Measurements from ENCODE around the gene CLDN6.

The CLDN6 gene

DNA sequence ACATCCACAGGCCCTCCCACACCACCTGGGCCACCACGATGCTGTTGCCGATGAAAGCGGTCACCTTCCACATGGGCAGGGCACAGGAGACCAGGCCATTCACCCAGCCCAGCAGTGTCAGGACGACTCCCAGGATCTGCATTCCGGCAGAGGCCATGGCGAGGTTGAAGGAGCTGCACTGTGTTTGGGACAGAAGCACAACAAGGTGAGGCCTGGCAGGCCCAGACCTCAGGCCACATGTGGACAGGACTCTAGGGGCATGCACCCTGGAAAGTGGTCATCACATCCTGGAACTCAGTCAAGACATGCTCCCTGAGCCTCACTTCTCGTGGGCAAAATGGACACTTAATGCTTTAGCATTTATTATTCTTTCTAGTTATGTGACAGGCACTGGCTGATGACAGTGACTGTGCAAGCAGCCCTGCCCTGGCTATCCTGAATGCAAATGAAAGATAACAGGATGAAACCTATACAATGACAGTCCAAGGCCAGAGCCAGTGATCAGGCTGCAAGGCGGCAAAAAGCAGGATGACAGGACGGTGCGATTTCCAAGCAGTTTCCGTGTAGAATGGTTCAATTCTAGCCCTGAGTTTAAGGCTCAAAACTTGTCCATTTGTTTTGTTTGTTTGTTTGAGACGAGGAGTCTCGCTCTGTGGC is 2.0 kb downstream of the CLDN6 start:
- TF ChIP-seq EZH2phosphoT487 (IDR thresholded peaks at IDR 0.05; ENCODE audit: low read depth) = no peak
- TF ChIP-seq, protein P1, sequence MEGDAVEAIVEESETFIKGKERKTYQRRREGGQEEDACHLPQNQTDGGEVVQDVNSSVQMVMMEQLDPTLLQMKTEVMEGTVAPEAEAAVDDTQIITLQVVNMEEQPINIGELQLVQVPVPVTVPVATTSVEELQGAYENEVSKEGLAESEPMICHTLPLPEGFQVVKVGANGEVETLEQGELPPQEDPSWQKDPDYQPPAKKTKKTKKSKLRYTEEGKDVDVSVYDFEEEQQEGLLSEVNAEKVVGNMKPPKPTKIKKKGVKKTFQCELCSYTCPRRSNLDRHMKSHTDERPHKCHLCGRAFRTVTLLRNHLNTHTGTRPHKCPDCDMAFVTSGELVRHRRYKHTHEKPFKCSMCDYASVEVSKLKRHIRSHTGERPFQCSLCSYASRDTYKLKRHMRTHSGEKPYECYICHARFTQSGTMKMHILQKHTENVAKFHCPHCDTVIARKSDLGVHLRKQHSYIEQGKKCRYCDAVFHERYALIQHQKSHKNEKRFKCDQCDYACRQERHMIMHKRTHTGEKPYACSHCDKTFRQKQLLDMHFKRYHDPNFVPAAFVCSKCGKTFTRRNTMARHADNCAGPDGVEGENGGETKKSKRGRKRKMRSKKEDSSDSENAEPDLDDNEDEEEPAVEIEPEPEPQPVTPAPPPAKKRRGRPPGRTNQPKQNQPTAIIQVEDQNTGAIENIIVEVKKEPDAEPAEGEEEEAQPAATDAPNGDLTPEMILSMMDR (IDR thresholded peaks at IDR 0.05; ENCODE audit: low read depth, low read length) = no peak
- Histone ChIP-seq H3K4me3 (ENCODE audit: low read length) (no peak overlapping the region), H3K79me2 (ENCODE audit: low read length) (no peaks in the 10 kb centered on the region), H3K36me3 (replicated peaks; ENCODE audit: low read depth, low read length) (no peaks in the 10 kb centered on the region), H3K4me2 (ENCODE audit: low read length) (no peak overlapping the region), H3K9me3 (ENCODE audit: insufficient read depth, low read length) (no peaks in the 10 kb centered on the region), H3K9ac (ENCODE audit: low read length) (no peak overlapping the region), H3K27me3 (ENCODE audit: low read depth, low read length) (peaks cover 7% of the 10 kb centered on the region; the same call in 1 of the 2 replicates), H3K4me1 (ENCODE audit: low read length) (peaks cover 9% of the 10 kb centered on the region), H4K20me1 (ENCODE audit: insufficient read depth, low read length) (no peaks in the 10 kb centered on the region), H3K27ac (ENCODE audit: low read length) (no peak overlapping the region), H2AFZ (ENCODE audit: low read depth, low read length) (no peak overlapping the region)

DNA sequence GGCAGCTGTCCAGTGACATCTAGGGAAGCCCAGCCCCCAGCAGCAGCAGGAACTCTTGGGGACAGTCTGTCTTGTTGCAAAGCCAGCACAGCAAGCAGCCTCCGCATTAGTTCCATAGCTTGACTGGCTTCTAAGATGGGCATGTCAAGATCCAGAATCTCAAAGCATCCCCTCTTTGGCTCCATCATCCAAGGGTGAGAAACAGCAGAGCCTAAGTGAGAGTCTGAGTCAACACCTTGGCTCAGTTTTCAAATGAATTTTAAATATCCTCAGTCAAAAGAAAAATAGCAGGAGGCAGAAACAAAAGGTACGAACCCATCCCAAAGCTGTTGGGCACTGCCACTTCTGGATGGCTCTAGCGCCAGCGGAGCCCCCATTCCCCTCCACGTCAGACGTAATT is 3.0 kb downstream of the CLDN6 start:
- TF ChIP-seq, protein P1 (IDR thresholded peaks at IDR 0.05; ENCODE audit: low read depth, low read length) = no peak
- TF ChIP-seq EZH2phosphoT487 (IDR thresholded peaks at IDR 0.05; ENCODE audit: low read depth) = no peak
- H3K4me1 ChIP-seq (ENCODE audit: low read length) = 0 out of 2 replicates have a peak, but pooled peaks cover 3% of the 10 kb centered on the region
- no peaks in the 10 kb centered on the region for H3K9me3 ChIP-seq (ENCODE audit: insufficient read depth, low read length)
- H3K27ac ChIP-seq (ENCODE audit: low read length) = no peak overlapping the region
- no peaks in the 10 kb centered on the region for H3K36me3 ChIP-seq (replicated peaks; ENCODE audit: low read depth, low read length)
- no peak overlapping the region for H2AFZ ChIP-seq (ENCODE audit: low read depth, low read length)
- H3K27me3 ChIP-seq (ENCODE audit: low read depth, low read length) = peaks cover 7% of the 10 kb centered on the region; the same call in 1 of the 2 replicates
- no peak overlapping the region for H3K4me3 ChIP-seq (ENCODE audit: low read length)
- H3K4me2 ChIP-seq (ENCODE audit: low read length) = no peak overlapping the region
- H4K20me1 ChIP-seq (ENCODE audit: insufficient read depth, low read length) = no peaks in the 10 kb centered on the region
- no peak overlapping the region for H3K9ac ChIP-seq (ENCODE audit: low read length)
- no peaks in the 10 kb centered on the region for H3K79me2 ChIP-seq (ENCODE audit: low read length)

DNA sequence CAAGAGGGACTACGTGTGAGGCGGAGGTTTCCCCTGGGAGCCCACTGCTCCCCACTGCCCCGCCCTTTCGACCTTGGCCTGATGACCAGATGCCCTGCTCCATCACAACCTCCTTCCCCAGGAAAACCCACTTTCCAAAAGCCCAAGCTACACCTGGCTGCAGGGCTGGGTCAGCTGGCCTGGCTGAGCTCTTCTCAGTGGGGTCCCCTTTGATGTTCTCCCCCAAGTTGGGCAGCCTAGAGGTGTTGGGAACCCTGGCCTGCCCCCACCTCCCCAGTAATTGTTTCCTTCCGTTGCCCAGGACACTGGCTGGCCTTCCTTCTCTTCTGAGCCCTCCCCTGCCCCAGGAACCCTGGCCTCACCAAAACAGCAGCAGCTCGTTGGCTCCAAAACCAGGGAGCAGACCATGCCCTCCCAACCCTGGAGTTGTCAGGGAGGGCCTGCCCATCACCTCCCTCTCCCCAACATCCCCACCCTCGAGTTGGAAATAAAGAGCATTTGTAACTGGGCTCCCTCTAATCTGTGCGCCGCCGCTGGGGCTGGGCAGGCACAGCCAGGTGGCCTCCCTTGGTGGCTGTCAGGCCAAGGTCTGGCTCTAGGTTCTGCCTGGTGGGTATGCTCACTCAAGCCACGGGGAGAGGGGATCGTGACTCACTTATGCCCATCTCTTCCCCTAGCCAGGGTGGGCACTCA is 3.8 kb downstream of the CLDN6 start:
- Histone ChIP-seq H3K4me3 (ENCODE audit: low read length) (no peak overlapping the region), H3K4me2 (ENCODE audit: low read length) (no peak overlapping the region), H3K27ac (ENCODE audit: low read length) (no peak overlapping the region), H3K36me3 (replicated peaks; ENCODE audit: low read depth, low read length) (no peaks in the 10 kb centered on the region), H3K79me2 (ENCODE audit: low read length) (no peaks in the 10 kb centered on the region), H2AFZ (ENCODE audit: low read depth, low read length) (no peak overlapping the region), H3K9ac (ENCODE audit: low read length) (no peak overlapping the region), H4K20me1 (ENCODE audit: insufficient read depth, low read length) (no peaks in the 10 kb centered on the region), H3K4me1 (ENCODE audit: low read length) (no peaks in the 10 kb centered on the region), H3K9me3 (ENCODE audit: insufficient read depth, low read length) (no peaks in the 10 kb centered on the region), H3K27me3 (ENCODE audit: low read depth, low read length) (peaks cover 7% of the 10 kb centered on the region; the same call in 1 of the 2 replicates)
- TF ChIP-seq, protein P1 (IDR thresholded peaks at IDR 0.05; ENCODE audit: low read depth, low read length) = no peak
- no peak for TF ChIP-seq EZH2phosphoT487 (IDR thresholded peaks at IDR 0.05; ENCODE audit: low read depth)

DNA sequence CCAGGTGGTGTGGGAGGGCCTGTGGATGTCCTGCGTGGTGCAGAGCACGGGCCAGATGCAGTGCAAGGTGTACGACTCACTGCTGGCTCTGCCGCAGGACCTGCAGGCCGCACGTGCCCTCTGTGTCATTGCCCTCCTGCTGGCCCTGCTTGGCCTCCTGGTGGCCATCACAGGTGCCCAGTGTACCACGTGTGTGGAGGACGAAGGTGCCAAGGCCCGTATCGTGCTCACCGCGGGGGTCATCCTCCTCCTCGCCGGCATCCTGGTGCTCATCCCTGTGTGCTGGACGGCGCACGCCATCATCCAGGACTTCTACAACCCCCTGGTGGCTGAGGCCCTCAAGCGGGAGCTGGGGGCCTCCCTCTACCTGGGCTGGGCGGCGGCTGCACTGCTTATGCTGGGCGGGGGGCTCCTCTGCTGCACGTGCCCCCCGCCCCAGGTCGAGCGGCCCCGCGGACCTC is 4.5 kb downstream of the CLDN6 start:
- H3K9ac ChIP-seq (ENCODE audit: low read length) = no peak overlapping the region
- H3K4me1 ChIP-seq (ENCODE audit: low read length) = no peaks in the 10 kb centered on the region
- no peak overlapping the region for H3K4me3 ChIP-seq (ENCODE audit: low read length)
- H3K4me2 ChIP-seq (ENCODE audit: low read length) = no peak overlapping the region
- no peaks in the 10 kb centered on the region for H4K20me1 ChIP-seq (ENCODE audit: insufficient read depth, low read length)
- no peaks in the 10 kb centered on the region for H3K36me3 ChIP-seq (replicated peaks; ENCODE audit: low read depth, low read length)
- H3K79me2 ChIP-seq (ENCODE audit: low read length) = no peaks in the 10 kb centered on the region
- H3K27ac ChIP-seq (ENCODE audit: low read length) = no peak overlapping the region
- H2AFZ ChIP-seq (ENCODE audit: low read depth, low read length) = no peak overlapping the region
- peaks cover 10% of the 10 kb centered on the region for H3K27me3 ChIP-seq (ENCODE audit: low read depth, low read length)
- no peaks in the 10 kb centered on the region for H3K9me3 ChIP-seq (ENCODE audit: insufficient read depth, low read length)
- no peak for TF ChIP-seq EZH2phosphoT487 (IDR thresholded peaks at IDR 0.05; ENCODE audit: low read depth)

Measured in OCI-LY3 (cell line).